ENCODE results near the gene RNU1-1. TPM values are rescaled to one million over a fixed set of nuclear protein-coding genes. Genes with fewer than 3 reads are reported as not detected.
"Not testable (repeated sequence)": the region's sequence is repeated elsewhere in the genome, so short reads cannot be mapped to it uniquely, and the experiment has no call there.

The RNU1-1 gene
- total RNA-seq, 1 donor from 2014 or later, result under 0.01 TPM

- H3K9me3 ChIP-seq; H3K27ac ChIP-seq; H3K4me1 ChIP-seq; H3K36me3 ChIP-seq; intact Hi-C loops (cut with DNase I); H3K27me3 ChIP-seq: not testable (repeated sequence)
- H3K4me3 ChIP-seq, result peak overlapping the region; percentile 19 to 42
- DNase-seq (ENCODE audit: low spot score in 2 of 2), result peak in 1 of 2 donors; percentile 67
Observed at GRCh38 chr1:16535487-16535886, 21.4 kb upstream of the RNU1-1 start.

DNA sequence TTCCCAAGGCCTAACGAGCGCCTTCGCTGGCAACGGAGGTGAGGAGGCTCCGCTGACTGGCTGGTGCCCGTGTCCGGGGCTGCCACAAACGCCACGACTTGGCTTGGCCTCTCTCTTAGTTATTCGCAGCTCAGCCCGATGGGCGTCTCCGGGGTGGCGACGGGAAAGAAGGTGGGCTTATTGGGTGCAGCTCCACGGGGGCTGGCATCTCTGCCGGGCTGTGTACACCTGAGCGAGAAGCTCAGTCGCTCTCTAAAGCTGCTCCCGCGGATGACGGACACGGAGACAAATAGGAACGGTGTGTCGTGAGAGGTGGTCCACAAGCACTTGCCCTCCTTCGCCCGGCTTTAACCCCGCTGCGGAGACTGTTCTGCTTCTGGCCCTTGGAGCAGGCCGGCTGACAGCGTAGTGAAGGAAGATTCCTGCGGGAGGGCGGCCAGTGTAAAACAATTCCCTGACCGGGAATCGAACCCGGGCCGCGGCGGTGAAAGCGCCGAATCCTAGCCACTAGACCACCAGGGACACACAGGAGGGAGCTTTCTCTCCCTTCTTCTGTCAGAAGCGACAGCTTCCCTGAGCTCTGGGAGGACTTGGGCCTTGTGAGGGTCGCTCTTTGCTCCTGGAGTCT, 20.9 kb upstream of the RNU1-1 start:
- H3K4me1 ChIP-seq; H3K9me3 ChIP-seq; H3K27ac ChIP-seq; H3K27me3 ChIP-seq; intact Hi-C loops (cut with DNase I); H3K36me3 ChIP-seq: not testable (repeated sequence)
- H3K4me3 ChIP-seq, result peak overlapping the region; percentile 19 to 42
- DNase-seq (ENCODE audit: low spot score in 2 of 2), result peak in 1 of 2 donors; percentile 67

DNA sequence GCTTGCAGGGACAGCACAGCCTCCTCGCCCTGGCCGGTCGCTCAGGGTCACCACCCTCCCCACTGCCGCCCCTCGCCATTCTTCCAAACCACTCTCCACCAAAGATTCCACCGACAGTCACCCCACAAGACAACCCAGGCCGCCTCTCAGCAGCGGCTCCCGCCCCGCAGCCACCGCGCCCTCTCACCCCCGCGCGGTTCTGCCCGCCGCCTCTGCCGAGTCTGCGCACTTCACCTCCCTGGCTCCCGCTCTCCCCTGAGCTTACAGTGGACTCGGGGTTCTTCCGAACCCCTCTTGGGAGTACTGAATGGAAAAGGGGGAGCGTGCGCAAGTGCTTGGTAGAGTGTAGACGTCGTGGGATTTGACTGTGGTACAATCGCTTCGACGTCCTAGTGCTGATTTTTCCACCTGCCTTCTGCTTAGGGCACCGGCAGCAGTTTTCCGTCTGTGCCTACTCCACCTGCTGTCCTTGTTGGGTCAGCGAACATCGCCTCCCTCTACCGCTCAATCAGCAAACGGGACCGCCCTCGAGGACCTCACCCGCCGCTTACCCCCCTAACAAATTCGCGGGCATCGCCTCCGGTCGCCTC, 20.2 kb upstream of the RNU1-1 start:
- H3K4me3 ChIP-seq, result peak overlapping the region; percentile 10 to 24
- H3K4me1 ChIP-seq; intact Hi-C loops (cut with DNase I); H3K9me3 ChIP-seq; H3K27me3 ChIP-seq; H3K27ac ChIP-seq; DNase-seq (ENCODE audit: low spot score in 2 of 2); H3K36me3 ChIP-seq: not testable (repeated sequence)

DNA sequence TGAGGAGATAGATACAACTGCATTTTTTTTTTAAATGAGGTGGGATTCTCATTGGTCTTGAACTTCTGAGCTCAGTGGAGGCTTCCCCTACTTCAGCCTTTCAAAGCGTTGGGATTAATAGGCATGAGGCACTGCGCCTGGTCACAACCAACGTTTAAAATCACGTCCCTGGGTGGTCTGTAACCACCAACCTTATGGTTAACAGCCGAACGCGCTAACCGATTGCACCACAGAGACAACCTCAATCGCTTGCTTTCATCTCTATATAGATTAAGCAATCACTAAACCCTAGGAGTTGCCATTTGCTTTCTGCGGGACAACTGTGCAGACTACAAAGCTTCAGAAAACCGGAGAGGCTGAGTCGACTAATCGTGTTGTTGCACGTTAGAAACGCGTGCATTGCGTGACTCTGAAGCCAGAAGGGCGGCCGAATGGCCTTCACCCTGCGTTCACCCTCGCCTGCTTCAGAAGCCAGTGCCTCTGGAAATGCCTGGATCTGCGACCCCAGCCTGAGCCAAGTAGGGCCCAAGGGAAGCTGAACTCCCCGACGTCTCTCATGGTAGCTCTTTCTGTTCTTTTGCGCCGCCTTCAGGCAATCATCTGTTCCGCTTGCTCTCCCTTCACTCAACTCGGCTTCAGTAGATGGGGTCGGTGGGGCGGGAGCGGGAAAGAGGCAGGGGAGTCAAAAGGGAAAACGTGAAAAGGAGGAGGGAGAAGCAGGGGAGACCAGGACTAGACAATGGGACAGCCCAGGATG, 18.3 kb upstream of the RNU1-1 start:
- DNase-seq (ENCODE audit: low spot score in 2 of 2); H3K9me3 ChIP-seq; intact Hi-C loops (cut with DNase I); H3K4me3 ChIP-seq; H3K4me1 ChIP-seq; H3K27ac ChIP-seq; H3K36me3 ChIP-seq; H3K27me3 ChIP-seq: not testable (repeated sequence)
- TF ChIP-seq, protein P1, sequence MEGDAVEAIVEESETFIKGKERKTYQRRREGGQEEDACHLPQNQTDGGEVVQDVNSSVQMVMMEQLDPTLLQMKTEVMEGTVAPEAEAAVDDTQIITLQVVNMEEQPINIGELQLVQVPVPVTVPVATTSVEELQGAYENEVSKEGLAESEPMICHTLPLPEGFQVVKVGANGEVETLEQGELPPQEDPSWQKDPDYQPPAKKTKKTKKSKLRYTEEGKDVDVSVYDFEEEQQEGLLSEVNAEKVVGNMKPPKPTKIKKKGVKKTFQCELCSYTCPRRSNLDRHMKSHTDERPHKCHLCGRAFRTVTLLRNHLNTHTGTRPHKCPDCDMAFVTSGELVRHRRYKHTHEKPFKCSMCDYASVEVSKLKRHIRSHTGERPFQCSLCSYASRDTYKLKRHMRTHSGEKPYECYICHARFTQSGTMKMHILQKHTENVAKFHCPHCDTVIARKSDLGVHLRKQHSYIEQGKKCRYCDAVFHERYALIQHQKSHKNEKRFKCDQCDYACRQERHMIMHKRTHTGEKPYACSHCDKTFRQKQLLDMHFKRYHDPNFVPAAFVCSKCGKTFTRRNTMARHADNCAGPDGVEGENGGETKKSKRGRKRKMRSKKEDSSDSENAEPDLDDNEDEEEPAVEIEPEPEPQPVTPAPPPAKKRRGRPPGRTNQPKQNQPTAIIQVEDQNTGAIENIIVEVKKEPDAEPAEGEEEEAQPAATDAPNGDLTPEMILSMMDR (IDR thresholded peaks at IDR 0.05), result peak in 1 of 3 experiments; percentile 19

GRCh38 chr1:16528338-16528737, 14.3 kb upstream of the RNU1-1 start:
- H3K27ac ChIP-seq; H3K4me1 ChIP-seq; H3K27me3 ChIP-seq; H3K9me3 ChIP-seq; H3K4me3 ChIP-seq; intact Hi-C loops (cut with DNase I); H3K36me3 ChIP-seq; DNase-seq (ENCODE audit: low spot score in 2 of 2): not testable (repeated sequence)

DNA sequence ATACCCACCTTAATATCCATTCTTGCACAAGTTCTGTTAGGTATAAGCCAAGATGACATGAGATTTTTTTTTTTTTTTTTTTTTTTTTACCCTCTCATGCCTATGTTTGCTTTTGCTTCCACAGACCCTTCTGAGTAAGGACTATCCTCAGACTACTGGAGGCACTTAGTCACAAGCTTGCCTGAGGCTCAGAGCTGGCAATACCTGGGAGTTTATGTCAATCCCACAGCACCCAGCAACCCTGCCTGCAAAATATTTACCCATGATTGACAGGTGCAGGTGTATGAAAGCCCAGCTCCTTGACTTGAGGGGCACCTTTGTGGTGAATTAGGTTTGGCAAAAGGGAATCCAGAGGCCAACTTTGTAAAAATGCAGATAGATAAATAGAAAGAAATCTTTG, 11.7 kb upstream of the RNU1-1 start:
- intact Hi-C loops (cut with DNase I); DNase-seq (ENCODE audit: low spot score in 2 of 2); H3K9me3 ChIP-seq; H3K4me3 ChIP-seq; H3K27me3 ChIP-seq; H3K4me1 ChIP-seq; H3K27ac ChIP-seq; H3K36me3 ChIP-seq: not testable (repeated sequence)

DNA sequence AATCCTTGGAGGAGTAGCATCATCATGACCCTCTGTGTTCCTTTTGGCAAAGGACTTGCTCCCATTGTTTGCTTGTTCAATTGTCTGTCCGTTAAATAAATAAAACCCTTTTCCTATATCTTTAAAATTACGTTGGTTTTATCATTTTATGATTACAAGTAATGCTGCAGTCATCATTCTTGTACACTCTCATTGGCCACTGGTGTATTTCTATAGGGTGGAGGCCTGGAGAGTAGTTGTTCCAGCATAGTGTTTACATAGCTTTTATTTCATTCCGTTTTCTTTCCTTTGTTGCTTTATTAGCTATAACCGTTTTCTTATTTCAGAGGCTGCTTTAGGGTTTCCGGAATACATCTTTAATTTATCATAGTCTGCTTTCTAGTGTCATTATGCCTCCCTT, 7.6 kb upstream of the RNU1-1 start:
- H3K9me3 ChIP-seq; H3K36me3 ChIP-seq; H3K4me3 ChIP-seq; intact Hi-C loops (cut with DNase I); DNase-seq (ENCODE audit: low spot score in 2 of 2); H3K27ac ChIP-seq; H3K4me1 ChIP-seq; H3K27me3 ChIP-seq: not testable (repeated sequence)

- intact Hi-C loops (cut with DNase I), result no loop called here
- no peak overlapping the region for H3K27ac ChIP-seq
- DNase-seq (ENCODE audit: low spot score in 2 of 2), result no peak
- H3K27me3 ChIP-seq, result no peaks in the 10 kb centered on the region
- H3K4me3 ChIP-seq, result no peak overlapping the region
- no peaks in the 10 kb centered on the region for H3K36me3 ChIP-seq
- TF ChIP-seq, protein P1 (IDR thresholded peaks at IDR 0.05), result no peak
- H3K4me1 ChIP-seq, result no peaks in the 10 kb centered on the region
- no peaks in the 10 kb centered on the region for H3K9me3 ChIP-seq
Observed at GRCh38 chr1:16521288-16521583, 7.2 kb upstream of the RNU1-1 start.

GRCh38 chr1:16520435-16521287, 6.6 kb upstream of the RNU1-1 start:
- intact Hi-C loops (cut with DNase I); H3K4me1 ChIP-seq; DNase-seq (ENCODE audit: low spot score in 2 of 2); H3K27me3 ChIP-seq; H3K27ac ChIP-seq; H3K9me3 ChIP-seq; H3K36me3 ChIP-seq: not testable (repeated sequence)
- H3K4me3 ChIP-seq, result peak overlapping the region; percentile 11 to 13

- H3K36me3 ChIP-seq; H3K9me3 ChIP-seq; intact Hi-C loops (cut with DNase I); H3K4me3 ChIP-seq; H3K27me3 ChIP-seq; H3K27ac ChIP-seq; DNase-seq (ENCODE audit: low spot score in 2 of 2); H3K4me1 ChIP-seq: not testable (repeated sequence)
Observed at GRCh38 chr1:16519255-16519951, 5.3 kb upstream of the RNU1-1 start.

- H3K4me1 ChIP-seq; H3K9me3 ChIP-seq; H3K27me3 ChIP-seq; H3K36me3 ChIP-seq; intact Hi-C loops (cut with DNase I); H3K4me3 ChIP-seq; H3K27ac ChIP-seq; DNase-seq (ENCODE audit: low spot score in 2 of 2): not testable (repeated sequence)
Observed at GRCh38 chr1:16518913-16519254, 4.8 kb upstream of the RNU1-1 start.

All from ascending aorta (tissue), 2 donors.